H9 (cell line): Measurements from ENCODE around the gene FCRL3. TPM values are rescaled to one million over a fixed set of nuclear protein-coding genes. Genes with fewer than 3 reads are reported as not detected.

Experiments
- DNase-seq: peaks from one replicate; pipeline ENCODE4 v3.0.0-alpha.2; 2017
- H2AFZ ChIP-seq: one replicate; pipeline ENCODE4 v1.6.1; 2013; ENCODE audit warnings: mild to moderate bottlenecking, low read length, control low read depth, moderate library complexity
- H2AK5ac ChIP-seq: 2 replicates; pipeline ENCODE4 v1.6.1; 2013; ENCODE audit warnings: low read length, control low read depth, mixed read lengths; ENCODE audit not compliant: insufficient read length
- H2BK120ac ChIP-seq: one replicate; pipeline ENCODE4 v1.6.1; 2013; ENCODE audit warnings: low read depth, mild to moderate bottlenecking, low read length, control low read depth, inconsistent platforms; ENCODE audit not compliant: poor library complexity, severe bottlenecking
- H2BK12ac ChIP-seq: 2 replicates; pipeline ENCODE4 v1.6.1; 2013; ENCODE audit warnings: low read length, control low read depth, mixed read lengths, low read depth; ENCODE audit not compliant: insufficient read length
- H2BK15ac ChIP-seq: 2 replicates; pipeline ENCODE4 v1.6.1; 2013; ENCODE audit warnings: low read depth, low read length, control low read depth
- H2BK20ac ChIP-seq: one replicate; pipeline ENCODE4 v1.6.1; 2013; ENCODE audit warnings: low read depth, mild to moderate bottlenecking, low read length, control low read depth, inconsistent platforms; ENCODE audit not compliant: poor library complexity, severe bottlenecking
- H2BK5ac ChIP-seq: 2 replicates; pipeline ENCODE4 v1.6.1; 2013; ENCODE audit warnings: low read length, control low read depth, mixed read lengths; ENCODE audit not compliant: insufficient read length
- H3K14ac ChIP-seq: 2 replicates; pipeline ENCODE4 v1.6.1; 2013; ENCODE audit warnings: low read length, control low read depth; ENCODE audit not compliant: insufficient read depth
- H3K18ac ChIP-seq: 2 replicates; pipeline ENCODE4 v1.6.1; 2013; ENCODE audit warnings: low read depth, mild to moderate bottlenecking, mixed read lengths, low read length, control low read depth; ENCODE audit not compliant: insufficient read length
- H3K23ac ChIP-seq: 2 replicates; pipeline ENCODE4 v1.6.1; 2013; ENCODE audit warnings: low read length, control low read depth, mixed read lengths, low read depth; ENCODE audit not compliant: insufficient read length
- H3K23me2 ChIP-seq: 2 replicates; pipeline ENCODE4 v1.6.1; 2013; ENCODE audit warnings: low read depth, mild to moderate bottlenecking, mixed read lengths, low read length, control low read depth; ENCODE audit not compliant: insufficient read length, poor library complexity, severe bottlenecking
- H3K27ac ChIP-seq: 2 replicates; pipeline ENCODE4 v1.5.1; 2013; ENCODE audit warnings: low read length, control low read depth, mixed read lengths, low read depth; ENCODE audit not compliant: insufficient read length
- H3K27me3 ChIP-seq: 2 replicates; pipeline ENCODE4 v1.6.1; 2013; ENCODE audit warnings: low read length, control low read depth, inconsistent platforms; ENCODE audit not compliant: insufficient read depth
- H3K4ac ChIP-seq: 2 replicates; pipeline ENCODE4 v1.6.1; 2013; ENCODE audit warnings: low read depth, mild to moderate bottlenecking, control low read depth, inconsistent platforms, low read length, moderate library complexity
- H3K4me1 ChIP-seq: 2 replicates; pipeline ENCODE4 v1.6.1; 2013; ENCODE audit warnings: low read length, control low read depth, inconsistent platforms; ENCODE audit not compliant: insufficient read depth
- H3K4me2 ChIP-seq: 2 replicates; pipeline ENCODE4 v1.6.1; 2013; ENCODE audit warnings: low read length, control low read depth, mixed read lengths; ENCODE audit not compliant: insufficient read length, insufficient read depth
- H3K56ac ChIP-seq: 2 replicates; pipeline ENCODE4 v1.6.1; 2013; ENCODE audit warnings: low read depth, mild to moderate bottlenecking, mixed read lengths, low read length, control low read depth; ENCODE audit not compliant: insufficient read length
- H3K79me1 ChIP-seq: 2 replicates; pipeline ENCODE4 v1.6.1; 2013; ENCODE audit warnings: low read depth, mild to moderate bottlenecking, moderate library complexity, low read length, control low read depth, inconsistent platforms; ENCODE audit not compliant: insufficient read depth, poor library complexity, severe bottlenecking
- H3K79me2 ChIP-seq: 2 replicates; pipeline ENCODE4 v1.6.1; 2013; ENCODE audit warnings: low read length, control low read depth, inconsistent platforms; ENCODE audit not compliant: insufficient read depth
- H3K9ac ChIP-seq: 2 replicates; pipeline ENCODE4 v1.6.1; 2013; ENCODE audit warnings: low read length, control low read depth, mixed read lengths; ENCODE audit not compliant: insufficient read length; ENCODE audit errors: extremely low read depth
- H3K9me3 ChIP-seq: one replicate; pipeline ENCODE4 v1.6.1; 2013; ENCODE audit warnings: low read depth, low read length, inconsistent platforms; ENCODE audit not compliant: control insufficient read depth
- H3T11ph ChIP-seq: one replicate; pipeline ENCODE4 v1.6.1; 2013; ENCODE audit warnings: mild to moderate bottlenecking, low read length, control low read depth, inconsistent platforms
- H4K20me1 ChIP-seq: one replicate; pipeline ENCODE4 v1.6.1; 2013; ENCODE audit not compliant: control insufficient read depth, insufficient read length, insufficient read depth
- H4K5ac ChIP-seq: 2 replicates; pipeline ENCODE4 v1.6.1; 2013; ENCODE audit warnings: low read depth, mild to moderate bottlenecking, mixed read lengths, low read length, control low read depth; ENCODE audit not compliant: insufficient read length
- H4K8ac ChIP-seq: replicated peaks from 2 replicates; pipeline ENCODE4 v1.6.1; 2013; ENCODE audit warnings: low read length, control low read depth, mixed read lengths, low read depth; ENCODE audit not compliant: insufficient read length
- H4K91ac ChIP-seq: 2 replicates; pipeline ENCODE4 v1.6.1; 2013; ENCODE audit warnings: low read depth, mild to moderate bottlenecking, moderate library complexity, mixed read lengths, low read length, control low read depth; ENCODE audit not compliant: insufficient read length
- H3K27ac Mint-ChIP-seq, 3 experiments: 2 replicates in 2 of 3; 3 replicates in 1 of 3; pipeline ENCODE4 v1.8.0; 2020 to 2021; ENCODE audit warnings: mixed read lengths in 3 of 3, mild to moderate bottlenecking in 1 of 3, moderate library complexity in 1 of 3
- H3K27me3 Mint-ChIP-seq: 2 replicates; pipeline ENCODE4 v1.8.0; 2021; ENCODE audit warnings: low read depth, mild to moderate bottlenecking, moderate library complexity, mixed read lengths
- H3K36me3 Mint-ChIP-seq, 3 experiments: 2 replicates in 2 of 3; 3 replicates in 1 of 3; pipeline ENCODE4 v1.8.0; 2020 to 2021; ENCODE audit warnings: low read depth in 3 of 3, mixed read lengths in 3 of 3; ENCODE audit not compliant: insufficient read depth in 1 of 3
- H3K4me1 Mint-ChIP-seq, 2 experiments: 2 replicates each; pipeline ENCODE4 v1.8.0; 2020; ENCODE audit warnings: mixed read lengths in 2 of 2
- H3K4me3 Mint-ChIP-seq, 2 experiments: 2 replicates in 1 of 2; 3 replicates in 1 of 2; pipeline ENCODE4 v1.8.0; 2020 to 2021; ENCODE audit warnings: mild to moderate bottlenecking in 2 of 2, mixed read lengths in 2 of 2, moderate library complexity in 1 of 2
- H3K9me3 Mint-ChIP-seq, 2 experiments: 2 replicates in 1 of 2; 3 replicates in 1 of 2; pipeline ENCODE4 v1.8.0; 2020; ENCODE audit warnings: mild to moderate bottlenecking in 2 of 2, mixed read lengths in 2 of 2, moderate library complexity in 1 of 2
- CTCF ChIP-seq: fragments of 200-600 bp; sonication (generic); conservative IDR thresholded peaks from 3 replicates; pipeline ENCODE4 v1.8.0; 2021; ENCODE audit warnings: antibody characterized with exemption, mild to moderate bottlenecking
- WGBS: extraction: QIAGEN DNeasy Blood & Tissue Kit; methylation state at CpG from one replicate; pipeline ENCODE4 v1.1.7; 2013; ENCODE audit warnings: missing lambda C conversion rate, low lambda C conversion rate, mixed read lengths; ENCODE audit not compliant: insufficient read length; ENCODE audit errors: extremely low coverage; 5-methylcytosine and 5-hydroxymethylcytosine counted together
- total RNA-seq: library from RNA; stranded (reverse); gene quantifications from 2 replicates; pipeline ENCODE4 v1.2.1, GENCODE V29; 2021

The FCRL3 gene
- total RNA-seq, 1 experiment from 2014 or later, result not detected

- Histone ChIP-seq H3K23me2 (no peaks in the 10 kb centered on the region), H3K56ac (no peak overlapping the region), H3K79me2 (no peaks in the 10 kb centered on the region), H2AK5ac (no peak overlapping the region), H3K4ac (no peak overlapping the region), H4K5ac (no peak overlapping the region), H2BK15ac (no peak overlapping the region), H2BK5ac (no peak overlapping the region), H3K4me1 (no peaks in the 10 kb centered on the region), H2BK120ac (no peak overlapping the region), H3K14ac (no peak overlapping the region), H3K18ac (no peak overlapping the region), H3T11ph (no peak overlapping the region), H3K27ac (no peak overlapping the region), H3K9me3 (peaks cover 23% of the 10 kb centered on the region), H3K27me3 (no peaks in the 10 kb centered on the region), H3K9ac (no peak overlapping the region), H2BK12ac (no peak overlapping the region), H4K91ac (no peak overlapping the region), H2AFZ (no peak overlapping the region), H3K4me2 (no peak overlapping the region), H3K79me1 (no peaks in the 10 kb centered on the region), H2BK20ac (no peak overlapping the region), H4K8ac (no peak overlapping the region), H4K20me1 (no peaks in the 10 kb centered on the region), H3K23ac (no peak overlapping the region)
- Mint-ChIP-seq H3K36me3 (peaks cover 8 to 24% (median 18%) of the 10 kb centered on the region in 3 experiments; a peak in 6 of 7 replicates), H3K4me3 (no peak overlapping the region), H3K9me3 (peaks cover 27 to 33% of the 10 kb centered on the region in 2 experiments), H3K27me3 (peaks cover 3% of the 10 kb centered on the region; the same call in 1 of the 2 replicates), H3K27ac (no peak overlapping the region), H3K4me1 (0 out of 4 replicates have a peak, but pooled peaks cover 0 to 2% of the 10 kb centered on the region in 2 experiments)
- DNase-seq, result no peak
- TF ChIP-seq CTCF, result no peak
- WGBS, result no CpG with 5 or more reads among the region's 2 CpGs
Observed at GRCh38 chr1:157723157-157723556, 22.6 kb upstream of the FCRL3 start.
